GM12875 (cell line): ENCODE results near the gene PLA2G4A.

Experiments used
- H3K4me3 ChIP-seq: one replicate; pipeline ENCODE4 v1.5.1; 2011; ENCODE audit warnings: low read depth, low read length, control low read depth
- CTCF ChIP-seq: IDR thresholded peaks from 2 replicates; pipeline ENCODE4 v1.5.1; 2011; ENCODE audit warnings: low read depth, mild to moderate bottlenecking, control low read depth, inconsistent platforms, low read length, moderate library complexity, borderline replicate concordance; ENCODE audit not compliant: insufficient read depth

The PLA2G4A gene

GRCh38 chr1:186993996-186994395 lies 165.2 kb downstream of the PLA2G4A start:
- TF ChIP-seq CTCF, result no peak

GRCh38 chr1:186994897-186995296 lies 166.1 kb downstream of the PLA2G4A start:
- H3K4me3 ChIP-seq, result no peak overlapping the region
- no peak for TF ChIP-seq CTCF

More at GRCh38 chr1:186993996-186994395, 165.2 kb downstream of the PLA2G4A start:
- H3K4me3 ChIP-seq, result no peak overlapping the region

GRCh38 chr1:186996816-186997215 lies 168.1 kb downstream of the PLA2G4A start:
- no peak overlapping the region for H3K4me3 ChIP-seq
- no peak for TF ChIP-seq CTCF

- TF ChIP-seq CTCF, result no peak
- no peak overlapping the region for H3K4me3 ChIP-seq
Observed at GRCh38 chr1:186997877-186998276, 169.1 kb downstream of the PLA2G4A start.

- H3K4me3 ChIP-seq, result no peak overlapping the region
- TF ChIP-seq CTCF, result no peak
Observed at GRCh38 chr1:186999506-186999905, 170.8 kb downstream of the PLA2G4A start.

- TF ChIP-seq CTCF, result no peak
- no peak overlapping the region for H3K4me3 ChIP-seq
Observed at GRCh38 chr1:187001198-187001889, 172.6 kb downstream of the PLA2G4A start.

GRCh38 chr1:187003353-187003752 lies 174.6 kb downstream of the PLA2G4A start:
- TF ChIP-seq CTCF, result no peak
- no peak overlapping the region for H3K4me3 ChIP-seq
